Measurements from ENCODE around the gene TCF23.

The TCF23 gene

DNA sequence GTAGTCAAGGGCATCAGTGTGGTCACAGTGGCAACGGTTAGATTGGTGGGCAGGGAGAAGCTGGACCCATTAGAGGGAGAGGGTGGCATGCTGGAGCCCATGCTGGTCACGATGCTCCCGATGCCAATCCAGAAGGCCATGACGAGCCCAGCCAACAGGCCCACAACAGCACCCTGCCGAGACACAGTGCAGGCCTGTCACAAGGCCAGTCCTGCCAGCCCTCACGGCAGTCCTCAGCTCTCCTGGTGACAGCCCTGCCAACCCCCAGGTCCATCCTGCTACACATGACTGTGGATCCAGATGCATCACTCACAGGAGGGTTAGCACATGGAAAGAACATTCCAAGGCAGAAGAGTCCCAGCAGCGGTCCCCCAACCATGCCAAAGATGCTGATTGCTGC is 52.9 kb downstream of the TCF23 start:
- TF ChIP-seq CTCF (IDR thresholded peaks at IDR 0.05), result no peak
- H3K36me3 ChIP-seq, result peaks cover 14% of the 10 kb centered on the region
- no peak overlapping the region for H3K27ac ChIP-seq
- H3K27me3 ChIP-seq, result no peaks in the 10 kb centered on the region
- H3K4me3 ChIP-seq (ENCODE audit: low read depth in 1 of 2, low read length in 1 of 2), result no peak overlapping the region
- no peaks in the 10 kb centered on the region for H3K9me3 ChIP-seq
- no peaks in the 10 kb centered on the region for H3K4me1 ChIP-seq (ENCODE audit: control insufficient read depth in 1 of 2, insufficient read depth in 1 of 2, low read depth in 1 of 2, low read length in 1 of 2)

- Histone ChIP-seq H3K4me1 (ENCODE audit: control insufficient read depth in 1 of 2, insufficient read depth in 1 of 2, low read depth in 1 of 2, low read length in 1 of 2) (no peaks in the 10 kb centered on the region), H3K36me3 (peaks cover 14% of the 10 kb centered on the region)
These were observed 54.0 kb downstream of the TCF23 start for GRCh38 chr2:27202854-27203253.

DNA sequence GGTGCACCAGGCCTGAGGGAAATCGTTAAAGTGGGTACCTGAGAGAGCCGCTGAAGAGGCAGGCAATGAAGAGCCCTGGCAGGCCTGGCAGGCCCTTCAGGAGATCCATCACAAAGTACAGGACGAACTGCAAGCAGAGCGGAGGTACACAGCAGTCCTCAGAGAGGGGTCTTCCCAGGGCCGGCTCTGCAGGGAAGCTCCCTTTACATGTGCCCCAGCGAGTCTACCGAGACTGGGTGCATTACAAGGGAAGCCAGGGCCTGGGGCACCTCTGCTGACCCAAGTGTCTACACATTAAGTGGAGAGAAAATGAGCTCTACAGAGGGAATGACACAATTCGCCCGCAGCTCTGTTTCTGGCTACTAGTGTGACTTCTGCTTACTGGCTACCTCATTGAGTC is 54.9 kb downstream of the TCF23 start:
- Histone ChIP-seq H3K9me3 (no peaks in the 10 kb centered on the region), H3K4me3 (ENCODE audit: low read depth in 1 of 2, low read length in 1 of 2) (no peak overlapping the region), H3K27ac (no peak overlapping the region), H3K4me1 (ENCODE audit: control insufficient read depth in 1 of 2, insufficient read depth in 1 of 2, low read depth in 1 of 2, low read length in 1 of 2) (no peaks in the 10 kb centered on the region), H3K27me3 (no peaks in the 10 kb centered on the region), H3K36me3 (peaks cover 14% of the 10 kb centered on the region)
- TF ChIP-seq CTCF (IDR thresholded peaks at IDR 0.05), result no peak

More at GRCh38 chr2:27202854-27203253, 54.0 kb downstream of the TCF23 start:
- Histone ChIP-seq H3K27me3 (no peaks in the 10 kb centered on the region), H3K4me3 (ENCODE audit: low read depth in 1 of 2, low read length in 1 of 2) (no peak overlapping the region), H3K27ac (no peak overlapping the region), H3K9me3 (no peaks in the 10 kb centered on the region)
- no peak for TF ChIP-seq CTCF (IDR thresholded peaks at IDR 0.05)

GRCh38 chr2:27204566-27204965 is 55.8 kb downstream of the TCF23 start:
- Histone ChIP-seq H3K27me3 (no peaks in the 10 kb centered on the region), H3K36me3 (peaks cover 14% of the 10 kb centered on the region), H3K4me1 (ENCODE audit: control insufficient read depth in 1 of 2, insufficient read depth in 1 of 2, low read depth in 1 of 2, low read length in 1 of 2) (no peaks in the 10 kb centered on the region), H3K27ac (no peak overlapping the region), H3K4me3 (ENCODE audit: low read depth in 1 of 2, low read length in 1 of 2) (no peak overlapping the region), H3K9me3 (no peaks in the 10 kb centered on the region)
- no peak for TF ChIP-seq CTCF (IDR thresholded peaks at IDR 0.05)

DNA sequence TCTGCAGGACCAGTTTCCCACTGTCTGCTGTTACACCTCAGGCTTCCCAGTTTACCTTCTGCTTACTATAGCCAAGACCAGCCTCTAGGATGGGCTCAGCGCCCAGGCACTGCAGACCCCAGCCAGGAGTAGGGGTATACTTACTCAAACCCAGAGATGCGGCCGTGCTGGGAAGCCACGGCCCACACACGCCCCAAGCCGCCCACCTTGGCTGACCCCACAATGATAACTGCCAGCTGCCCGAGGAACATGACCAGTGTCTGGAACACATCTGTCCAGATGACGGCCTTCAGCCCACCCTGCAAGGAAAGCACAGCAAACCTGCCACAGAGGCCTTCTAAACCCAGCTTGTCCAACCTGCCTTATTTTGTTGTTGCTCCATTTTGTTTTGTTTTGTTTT is 56.4 kb downstream of the TCF23 start:
- H3K36me3 ChIP-seq, result peaks cover 14% of the 10 kb centered on the region

More for the DNA sequence above, 56.4 kb downstream of the TCF23 start:
- Histone ChIP-seq H3K27me3 (no peaks in the 10 kb centered on the region), H3K9me3 (no peaks in the 10 kb centered on the region), H3K4me1 (ENCODE audit: control insufficient read depth in 1 of 2, insufficient read depth in 1 of 2, low read depth in 1 of 2, low read length in 1 of 2) (no peaks in the 10 kb centered on the region), H3K4me3 (ENCODE audit: low read depth in 1 of 2, low read length in 1 of 2) (no peak overlapping the region), H3K27ac (no peak overlapping the region)
- no peak for TF ChIP-seq CTCF (IDR thresholded peaks at IDR 0.05)

Data from neutrophil (primary cell).